SK-N-MC (cell line): Measurements from ENCODE around the gene MKS1.

ENCODE experiments used
- EZH2 ChIP-seq: fragments of 200-600 bp; sonication (generic); IDR thresholded peaks from one replicate; pipeline ENCODE4 v1.6.1; 2017; ENCODE audit warnings: antibody characterized with exemption
- POLR2AphosphoS5 ChIP-seq: IDR thresholded peaks from 2 replicates; pipeline ENCODE4 v1.6.1; 2012; ENCODE audit warnings: mild to moderate bottlenecking, low read depth, low read length, borderline replicate concordance

DNA sequence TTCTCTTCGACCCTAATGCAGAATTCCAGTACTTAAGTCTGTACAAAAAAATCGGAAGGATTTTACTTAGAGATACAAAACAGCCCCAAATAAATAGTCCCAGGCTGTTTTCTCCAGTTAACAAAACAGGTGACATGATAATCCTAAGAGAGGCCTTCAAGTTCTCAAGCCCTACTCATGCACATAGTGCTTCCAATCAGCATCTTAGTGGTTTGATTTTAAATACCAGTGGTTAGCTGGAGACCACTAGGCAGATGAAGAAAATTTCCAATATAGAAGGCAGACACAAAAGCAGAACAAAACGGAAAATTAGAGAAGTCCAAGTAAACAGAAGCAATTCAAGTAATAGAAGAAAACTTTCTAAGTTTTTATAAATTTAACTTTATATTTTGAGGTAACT, 57.5 kb downstream of the MKS1 start:
- TF ChIP-seq EZH2 (no peak), POLR2AphosphoS5 (no peak)
